Neuronal stem cell (in vitro differentiated cells): ENCODE results near the gene NUMBL.

Source experiments
- DNase-seq: peaks from one replicate; pipeline ENCODE4 v3.0.0-alpha.2; 2013; ENCODE audit warnings: low spot score
- H2AFZ ChIP-seq: one replicate; pipeline ENCODE4 v1.6.1; 2013; ENCODE audit warnings: mild to moderate bottlenecking, low read length, inconsistent platforms
- H2AK5ac ChIP-seq: 2 replicates; pipeline ENCODE4 v1.6.1; 2013; ENCODE audit warnings: low read depth, mild to moderate bottlenecking, inconsistent platforms, low read length, moderate library complexity, mixed read lengths
- H2BK120ac ChIP-seq: 2 replicates; pipeline ENCODE4 v1.6.1; 2013; ENCODE audit warnings: low read depth, mild to moderate bottlenecking, inconsistent platforms, low read length, moderate library complexity, mixed read lengths
- H2BK12ac ChIP-seq: one replicate; pipeline ENCODE4 v1.6.1; 2013; ENCODE audit warnings: low read length, inconsistent platforms
- H2BK15ac ChIP-seq: 2 replicates; pipeline ENCODE4 v1.6.1; 2013; ENCODE audit warnings: mild to moderate bottlenecking, low read length, inconsistent platforms, mixed read lengths
- H2BK5ac ChIP-seq: one replicate; pipeline ENCODE4 v1.6.1; 2013; ENCODE audit warnings: inconsistent platforms, mild to moderate bottlenecking, low read length, moderate library complexity
- H3K14ac ChIP-seq: one replicate; pipeline ENCODE4 v1.6.1; 2013; ENCODE audit warnings: low read length, inconsistent platforms
- H3K18ac ChIP-seq: 2 replicates; pipeline ENCODE4 v1.6.1; 2013; ENCODE audit warnings: low read length, inconsistent platforms
- H3K23ac ChIP-seq: 2 replicates; pipeline ENCODE4 v1.6.1; 2013; ENCODE audit warnings: low read depth, mild to moderate bottlenecking, mixed read lengths, low read length, inconsistent platforms; ENCODE audit not compliant: poor library complexity
- H3K27ac ChIP-seq: replicated peaks from 3 replicates; pipeline ENCODE4 v1.5.1; 2013; ENCODE audit warnings: low read length, inconsistent platforms
- H3K27me3 ChIP-seq, 3 experiments: 2 replicates each; pipeline ENCODE4 v1.6.1; 2013; ENCODE audit warnings: low read length in 3 of 3, mild to moderate bottlenecking in 2 of 3, inconsistent platforms in 1 of 3, low read depth in 1 of 3, mixed read lengths in 1 of 3, moderate library complexity in 1 of 3; ENCODE audit not compliant: control insufficient read depth in 3 of 3, insufficient read depth in 3 of 3
- H3K36me3 ChIP-seq, 2 donors: replicated peaks in 1 of 2; 2 replicates each; pipeline ENCODE4 v1.6.1; 2013; ENCODE audit warnings: low read length in 2 of 2; ENCODE audit not compliant: control insufficient read depth in 2 of 2, insufficient read depth in 2 of 2
- H3K4ac ChIP-seq: 2 replicates; pipeline ENCODE4 v1.6.1; 2013; ENCODE audit warnings: inconsistent platforms, mild to moderate bottlenecking, low read length, moderate library complexity
- H3K4me1 ChIP-seq, 2 donors: 1 replicate in 1 of 2; 2 replicates in 1 of 2; pipeline ENCODE4 v1.6.1; 2013; ENCODE audit warnings: low read length in 2 of 2, low read depth in 1 of 2; ENCODE audit not compliant: control insufficient read depth in 2 of 2, insufficient read depth in 1 of 2
- H3K4me2 ChIP-seq: one replicate; pipeline ENCODE4 v1.6.1; 2013; ENCODE audit warnings: mild to moderate bottlenecking, low read length, inconsistent platforms; ENCODE audit not compliant: insufficient read depth, poor library complexity, severe bottlenecking
- H3K4me3 ChIP-seq, 2 donors: 2 replicates each; pipeline ENCODE4 v1.5.1; 2013; ENCODE audit warnings: low read length in 2 of 2, mild to moderate bottlenecking in 2 of 2, inconsistent platforms in 1 of 2, moderate library complexity in 1 of 2
- H3K79me1 ChIP-seq: one replicate; pipeline ENCODE4 v1.6.1; 2013; ENCODE audit warnings: low read depth, mild to moderate bottlenecking, inconsistent platforms, low read length, moderate library complexity
- H3K9ac ChIP-seq: one replicate; pipeline ENCODE4 v1.6.1; 2013; ENCODE audit warnings: mild to moderate bottlenecking, low read depth, low read length, inconsistent platforms; ENCODE audit not compliant: poor library complexity
- H3K9me3 ChIP-seq, 2 donors: replicated peaks in 1 of 2; 2 replicates each; pipeline versions ENCODE3 to v1.6.1; 2013; ENCODE audit warnings: low read length in 2 of 2, mild to moderate bottlenecking in 2 of 2, inconsistent platforms in 1 of 2, low read depth in 1 of 2, mixed read lengths in 1 of 2, moderate library complexity in 1 of 2; ENCODE audit not compliant: control insufficient read depth in 2 of 2, insufficient read depth in 1 of 2
- H4K8ac ChIP-seq: one replicate; pipeline ENCODE4 v1.6.1; 2013; ENCODE audit warnings: low read depth, mild to moderate bottlenecking, inconsistent platforms, low read length, moderate library complexity
- H4K91ac ChIP-seq: one replicate; pipeline ENCODE4 v1.6.1; 2013; ENCODE audit warnings: low read length, low read depth, mild to moderate bottlenecking, inconsistent platforms; ENCODE audit not compliant: poor library complexity
- WGBS, 2 donors: extraction: QIAGEN DNeasy Blood & Tissue Kit; methylation state at CpG; one replicate each; pipeline ENCODE4 v1.1.7; 2013; ENCODE audit warnings: missing lambda C conversion rate in 2 of 2, mixed read lengths in 1 of 2; ENCODE audit not compliant: insufficient read length in 2 of 2, insufficient replicate concordance in 1 of 2; ENCODE audit errors: extremely low coverage in 2 of 2; 5-methylcytosine and 5-hydroxymethylcytosine counted together

The NUMBL gene

DNA sequence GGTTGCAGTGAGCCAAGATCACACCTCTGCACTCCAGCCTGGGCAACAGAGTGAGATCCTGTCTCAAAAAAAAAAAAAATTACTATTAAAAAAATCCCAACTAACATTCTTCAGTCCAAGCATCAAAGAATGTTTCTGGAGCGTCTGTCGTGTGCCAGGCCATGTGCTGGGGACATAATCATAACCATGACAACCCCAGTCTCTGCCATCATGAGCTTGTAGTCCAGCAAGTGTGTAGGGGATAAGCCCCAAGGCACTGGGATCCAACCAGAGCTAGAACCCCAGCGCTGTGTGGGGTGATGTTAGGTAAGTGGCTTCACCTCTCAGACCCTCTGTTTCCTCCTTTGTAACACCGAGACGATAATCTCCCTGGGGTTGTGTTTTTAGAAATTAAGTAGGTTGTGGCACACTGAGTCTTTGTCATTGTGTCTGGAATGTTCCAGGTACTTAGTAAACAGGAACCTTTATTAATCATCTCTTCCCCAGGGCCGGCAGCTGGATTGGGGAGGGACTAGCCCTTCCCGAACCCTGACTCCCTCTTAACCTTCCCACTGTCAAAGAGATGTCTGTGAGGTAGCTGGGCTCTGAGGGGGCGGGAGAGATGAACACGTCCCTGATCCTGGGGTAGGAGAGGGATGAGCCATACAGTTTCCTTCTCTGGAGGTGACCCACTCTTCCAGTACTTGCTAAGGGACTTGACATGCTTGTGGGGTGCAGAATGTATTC, 31.6 kb upstream of the NUMBL start:
- no peak overlapping the region for H3K4ac ChIP-seq

DNA sequence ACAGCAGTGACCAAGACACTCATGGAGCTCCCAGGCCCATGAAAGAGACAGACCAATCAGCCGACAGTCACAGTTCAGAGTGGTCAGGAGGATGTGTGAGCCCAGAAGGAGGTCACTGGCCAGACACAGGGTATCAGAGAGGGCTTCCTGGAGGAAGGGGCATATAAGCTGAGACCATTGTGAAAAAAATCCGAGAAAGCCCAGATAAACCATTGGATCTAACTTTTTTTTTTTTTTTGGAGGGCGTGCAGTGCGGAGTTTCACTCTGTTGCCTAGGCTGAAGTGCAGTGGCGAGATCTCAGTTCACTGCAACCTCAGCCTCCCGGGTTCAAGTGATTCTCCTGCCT, 30.7 kb upstream of the NUMBL start:
- no CpG with 5 or more reads among the region's 6 CpGs for WGBS, 2 donors
- Histone ChIP-seq H3K4me3 (no peak overlapping the region), H3K4me1 (peaks cover 12 to 16% of the 10 kb centered on the region in 2 donors)

More for the DNA sequence above, 31.6 kb upstream of the NUMBL start:
- Histone ChIP-seq H3K4me3 (no peak overlapping the region), H3K4me2 (no peak overlapping the region), H4K91ac (no peak overlapping the region), H3K14ac (no peak overlapping the region), H3K36me3 (peaks cover 15 to 54% of the 10 kb centered on the region in 2 donors), H3K9ac (peak overlapping the region; percentile 16), H3K9me3 (peaks cover 0 to 2% of the 10 kb centered on the region in 2 donors), H2AFZ (no peak overlapping the region), H2BK5ac (no peak overlapping the region), H3K27me3 (no peaks in the 10 kb centered on the region), H2BK120ac (no peak overlapping the region), H3K27ac (no peak overlapping the region), H4K8ac (no peak overlapping the region), H2AK5ac (no peak overlapping the region), H3K18ac (no peak overlapping the region), H3K23ac (no peak overlapping the region), H3K79me1 (peaks cover 21% of the 10 kb centered on the region), H3K4me1 (peaks cover 12 to 16% of the 10 kb centered on the region in 2 donors), H2BK12ac (no peak overlapping the region), H2BK15ac (no peak overlapping the region)
- no CpG with 5 or more reads among the region's 9 CpGs for WGBS, 2 donors
- no peak for DNase-seq

DNA sequence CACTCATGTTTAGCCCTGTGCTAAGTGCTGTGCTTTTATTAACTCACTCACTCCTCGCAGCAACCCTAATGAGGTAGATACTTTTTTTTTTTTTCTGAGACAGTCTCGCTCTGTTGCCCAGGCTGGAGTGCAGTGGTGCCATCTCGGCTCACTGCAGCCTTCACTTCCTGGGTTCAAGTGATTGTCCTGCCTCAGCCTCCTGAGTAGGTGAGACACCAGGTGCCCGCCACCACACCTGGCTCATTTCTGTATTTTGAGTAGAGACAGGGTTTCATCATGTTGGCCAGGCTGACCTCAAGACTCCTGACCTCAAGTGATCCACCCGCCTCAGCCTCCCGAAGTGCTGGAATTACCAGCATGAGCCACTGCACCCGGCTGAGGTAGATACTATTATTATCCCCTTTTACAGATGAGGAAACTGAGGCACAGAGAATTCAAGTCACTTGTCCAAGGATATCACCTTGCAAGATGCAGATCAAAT, 29.0 kb upstream of the NUMBL start:
- H3K9ac ChIP-seq: no peak overlapping the region
- no CpG with 5 or more reads among the region's 7 CpGs for WGBS, 2 donors
- no peak overlapping the region for H3K4ac ChIP-seq
- no peak overlapping the region for H2BK5ac ChIP-seq
- H3K14ac ChIP-seq: no peak overlapping the region
- H3K4me3 ChIP-seq: peak overlapping the region in 1 of 2 donors; percentile 66
- H3K23ac ChIP-seq: no peak overlapping the region
- peaks cover 0 to 2% of the 10 kb centered on the region in 2 donors for H3K9me3 ChIP-seq
- peaks cover 17 to 22% of the 10 kb centered on the region in 2 donors for H3K4me1 ChIP-seq
- H2AFZ ChIP-seq: no peak overlapping the region
- H3K18ac ChIP-seq: no peak overlapping the region
- peaks cover 9 to 34% of the 10 kb centered on the region in 2 donors for H3K36me3 ChIP-seq
- H2AK5ac ChIP-seq: no peak overlapping the region
- H3K27me3 ChIP-seq: no peaks in the 10 kb centered on the region
- H2BK120ac ChIP-seq: no peak overlapping the region
- H3K79me1 ChIP-seq: peaks cover 22% of the 10 kb centered on the region
- no peak overlapping the region for H3K27ac ChIP-seq
- H4K8ac ChIP-seq: no peak overlapping the region
- no peak overlapping the region for H4K91ac ChIP-seq
- DNase-seq: no peak
- H2BK15ac ChIP-seq: no peak overlapping the region
- H2BK12ac ChIP-seq: no peak overlapping the region
- no peak overlapping the region for H3K4me2 ChIP-seq

More for the DNA sequence above, 30.7 kb upstream of the NUMBL start:
- H3K4me2 ChIP-seq: no peak overlapping the region
- peaks cover 0 to 2% of the 10 kb centered on the region in 2 donors for H3K9me3 ChIP-seq
- no peak overlapping the region for H2BK120ac ChIP-seq
- H2BK15ac ChIP-seq: no peak overlapping the region
- H2BK12ac ChIP-seq: no peak overlapping the region
- peaks cover 14 to 46% of the 10 kb centered on the region in 2 donors for H3K36me3 ChIP-seq
- no peak overlapping the region for H3K18ac ChIP-seq
- no peak overlapping the region for H3K23ac ChIP-seq
- no peak overlapping the region for H3K9ac ChIP-seq
- H3K4ac ChIP-seq: no peak overlapping the region
- H3K14ac ChIP-seq: no peak overlapping the region
- no peak overlapping the region for H2BK5ac ChIP-seq
- no peak overlapping the region for H2AFZ ChIP-seq
- no peak for DNase-seq
- no peak overlapping the region for H3K27ac ChIP-seq
- H3K27me3 ChIP-seq: no peaks in the 10 kb centered on the region
- H4K8ac ChIP-seq: no peak overlapping the region
- peaks cover 24% of the 10 kb centered on the region for H3K79me1 ChIP-seq
- no peak overlapping the region for H4K91ac ChIP-seq
- no peak overlapping the region for H2AK5ac ChIP-seq

DNA sequence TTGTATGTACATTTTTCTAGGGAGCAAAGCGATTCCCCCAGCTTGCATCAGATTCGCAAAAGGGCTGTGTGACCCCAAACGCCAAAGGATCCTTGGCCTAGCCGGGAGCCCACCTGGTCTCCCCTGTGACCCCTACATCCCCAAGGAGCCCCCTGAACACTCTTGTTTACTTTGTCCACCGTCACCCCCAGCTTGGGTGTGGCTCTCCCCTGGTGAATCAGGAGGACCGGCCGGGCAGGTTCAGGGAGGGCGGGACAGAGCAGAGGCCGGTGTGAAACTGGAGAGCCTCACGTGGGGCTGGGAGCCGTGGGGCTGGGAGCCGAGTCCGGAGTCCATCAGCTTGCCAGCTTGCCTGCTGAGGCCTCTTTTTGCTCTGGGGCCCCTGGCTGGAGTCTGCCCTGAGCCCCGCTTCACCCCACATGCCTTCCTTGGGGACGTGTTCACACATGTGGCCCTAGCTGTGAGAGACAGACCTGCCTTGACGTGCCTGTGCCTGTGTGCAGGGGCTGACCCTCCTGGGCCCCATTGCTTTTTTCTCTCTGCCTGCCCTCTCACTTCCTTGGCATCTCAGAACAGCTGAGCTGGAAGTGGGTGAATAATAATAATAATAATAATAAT, 28.4 kb upstream of the NUMBL start:
- Histone ChIP-seq H3K14ac (no peak overlapping the region), H2BK15ac (no peak overlapping the region), H4K8ac (no peak overlapping the region), H2AFZ (peak overlapping the region; percentile 6), H4K91ac (no peak overlapping the region), H3K4me3 (peak overlapping the region; percentile 66 to 80), H2BK120ac (no peak overlapping the region), H3K4me2 (peak overlapping the region; percentile 72), H3K9ac (peak overlapping the region; percentile 70), H3K27me3 (no peaks in the 10 kb centered on the region), H3K4me1 (peaks cover 21 to 25% of the 10 kb centered on the region in 2 donors), H3K18ac (peak overlapping the region; percentile 58), H3K23ac (peak overlapping the region; percentile 27), H3K27ac (no peak overlapping the region), H2BK12ac (no peak overlapping the region), H2BK5ac (no peak overlapping the region), H3K36me3 (peaks cover 5 to 29% of the 10 kb centered on the region in 2 donors), H3K79me1 (peaks cover 20% of the 10 kb centered on the region), H3K4ac (no peak overlapping the region), H2AK5ac (peak overlapping the region; percentile 61), H3K9me3 (no peaks in the 10 kb centered on the region)
- DNase-seq: no peak
- WGBS, 2 donors: no CpG with 5 or more reads among the region's 16 CpGs
